A673 (cell line): ENCODE measurements around the gene KLHL26. TPM values are rescaled to one million over a fixed set of nuclear protein-coding genes. Genes with fewer than 3 reads are reported as not detected.

Source experiments
- BruUV-seq: library from RNA; stranded (reverse); fragments of 400-500 nt; replicated peaks from 2 replicates; lab custom pipeline; 2021; lab: Mats Ljungman, UMichigan
- CTCF ChIA-PET: fragments of 300-600 bp; sonication (Branson Sonifier 250); formaldehyde crosslinking; loops from one replicate; lab custom pipeline; 2022; ENCODE audit warnings: antibody characterized with exemption; lab: Charles Lee
- POLR2A ChIA-PET: fragments of 300-600 bp; sonication (Branson Sonifier 250); formaldehyde crosslinking; loops from one replicate; lab custom pipeline; 2022; ENCODE audit warnings: antibody characterized with exemption; ENCODE audit not compliant: low non-redundant PET; lab: Charles Lee
- DNase-seq: peaks from one replicate; pipeline ENCODE4 v3.0.0-alpha.2; 2015; ENCODE audit warnings: low spot score
- H3K27ac ChIP-seq: fragments of 200-600 bp; sonication (generic); 2 replicates; pipeline ENCODE4 v1.5.1; 2016; ENCODE audit warnings: mixed run types, low read depth, mild to moderate bottlenecking, mixed read lengths, antibody characterized with exemption, low read length; ENCODE audit not compliant: poor library complexity, severe bottlenecking
- H3K27me3 ChIP-seq: fragments of 200-600 bp; sonication (generic); replicated peaks from 2 replicates; pipeline ENCODE4 v1.6.1; 2017; ENCODE audit warnings: mixed run types, low read depth, mild to moderate bottlenecking, mixed read lengths, antibody characterized with exemption, low read length; ENCODE audit not compliant: insufficient read depth, poor library complexity
- H3K36me3 ChIP-seq: fragments of 200-600 bp; sonication (generic); 2 replicates; pipeline ENCODE4 v1.6.1; 2016; ENCODE audit warnings: mixed run types, mild to moderate bottlenecking, mixed read lengths, antibody characterized with exemption, low read length; ENCODE audit not compliant: insufficient read depth, poor library complexity, severe bottlenecking
- H3K4me1 ChIP-seq: fragments of 200-600 bp; sonication (generic); 2 replicates; pipeline ENCODE4 v1.6.1; 2017; ENCODE audit warnings: mixed run types, mild to moderate bottlenecking, mixed read lengths, antibody characterized with exemption, low read length; ENCODE audit not compliant: insufficient read depth, poor library complexity, severe bottlenecking
- H3K4me3 ChIP-seq: fragments of 200-600 bp; sonication (generic); 2 replicates; pipeline ENCODE4 v1.5.1; 2016; ENCODE audit warnings: low read depth, mixed run types, mild to moderate bottlenecking, mixed read lengths, low read length; ENCODE audit not compliant: poor library complexity, severe bottlenecking
- H3K9me3 ChIP-seq: fragments of 200-600 bp; sonication (generic); 2 replicates; pipeline ENCODE4 v1.6.1; 2016; ENCODE audit warnings: mixed run types, low read depth, mild to moderate bottlenecking, mixed read lengths, antibody characterized with exemption, low read length; ENCODE audit not compliant: poor library complexity, severe bottlenecking
- EZH2 ChIP-seq: fragments of 200-600 bp; sonication (generic); IDR thresholded peaks from 2 replicates; pipeline ENCODE4 v1.6.1; 2017; ENCODE audit warnings: borderline replicate concordance, low read depth, mild to moderate bottlenecking, mixed read lengths, antibody characterized with exemption, low read length; ENCODE audit not compliant: poor library complexity, severe bottlenecking
- intact Hi-C: fragments of 100-400 bp; cut with micrococcal nuclease; formaldehyde crosslinking; loops from one replicate; pipeline ENCODE4 v1.10.0; 2022; ENCODE audit not compliant: unreplicated experiment
- total RNA-seq: library from RNA; stranded (reverse); gene quantifications from 2 replicates; pipeline ENCODE4 v1.2.3, GENCODE V29; 2021
- TF ChIP-seq, protein P1 (sequence below): fragments of 300-800, 200-600 bp; sonication (generic); conservative IDR thresholded peaks from 2 replicates; pipeline ENCODE4 v1.5.1; 2017; ENCODE audit warnings: low read depth, mild to moderate bottlenecking, antibody characterized with exemption, low read length, moderate library complexity, mixed read lengths

Gene KLHL26
- total RNA-seq, 1 experiment from 2014 or later: 16.3 TPM

DNA sequence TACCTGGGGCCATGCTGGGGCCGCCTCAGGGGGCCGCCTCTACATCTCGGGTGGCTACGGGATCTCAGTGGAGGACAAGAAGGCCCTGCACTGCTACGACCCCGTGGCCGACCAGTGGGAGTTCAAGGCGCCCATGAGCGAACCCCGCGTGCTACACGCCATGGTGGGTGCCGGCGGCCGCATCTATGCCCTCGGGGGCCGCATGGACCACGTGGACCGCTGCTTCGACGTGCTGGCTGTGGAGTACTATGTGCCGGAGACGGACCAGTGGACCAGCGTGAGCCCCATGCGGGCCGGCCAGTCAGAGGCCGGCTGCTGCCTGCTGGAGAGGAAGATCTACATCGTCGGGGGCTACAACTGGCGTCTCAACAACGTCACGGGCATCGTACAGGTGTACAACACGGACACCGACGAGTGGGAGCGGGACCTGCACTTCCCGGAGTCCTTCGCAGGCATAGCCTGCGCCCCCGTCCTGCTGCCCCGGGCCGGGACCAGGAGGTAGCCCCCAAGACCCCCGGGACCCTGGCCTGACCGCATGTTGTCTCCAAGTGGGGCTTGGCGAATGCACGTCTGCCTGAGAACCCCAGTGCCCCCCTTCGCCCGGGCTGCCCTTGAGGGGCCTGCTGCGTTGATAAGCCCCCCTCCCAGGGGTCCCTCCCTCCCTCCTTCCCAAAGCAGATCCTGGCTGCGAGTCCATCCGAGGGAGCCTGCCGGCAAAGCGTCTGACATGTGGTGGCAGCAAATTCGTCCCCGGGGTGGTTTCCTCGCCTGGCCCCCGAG, 32.1 kb downstream of the KLHL26 start:
- BruUV-seq: no TSS peak
- TF ChIP-seq, protein P1, sequence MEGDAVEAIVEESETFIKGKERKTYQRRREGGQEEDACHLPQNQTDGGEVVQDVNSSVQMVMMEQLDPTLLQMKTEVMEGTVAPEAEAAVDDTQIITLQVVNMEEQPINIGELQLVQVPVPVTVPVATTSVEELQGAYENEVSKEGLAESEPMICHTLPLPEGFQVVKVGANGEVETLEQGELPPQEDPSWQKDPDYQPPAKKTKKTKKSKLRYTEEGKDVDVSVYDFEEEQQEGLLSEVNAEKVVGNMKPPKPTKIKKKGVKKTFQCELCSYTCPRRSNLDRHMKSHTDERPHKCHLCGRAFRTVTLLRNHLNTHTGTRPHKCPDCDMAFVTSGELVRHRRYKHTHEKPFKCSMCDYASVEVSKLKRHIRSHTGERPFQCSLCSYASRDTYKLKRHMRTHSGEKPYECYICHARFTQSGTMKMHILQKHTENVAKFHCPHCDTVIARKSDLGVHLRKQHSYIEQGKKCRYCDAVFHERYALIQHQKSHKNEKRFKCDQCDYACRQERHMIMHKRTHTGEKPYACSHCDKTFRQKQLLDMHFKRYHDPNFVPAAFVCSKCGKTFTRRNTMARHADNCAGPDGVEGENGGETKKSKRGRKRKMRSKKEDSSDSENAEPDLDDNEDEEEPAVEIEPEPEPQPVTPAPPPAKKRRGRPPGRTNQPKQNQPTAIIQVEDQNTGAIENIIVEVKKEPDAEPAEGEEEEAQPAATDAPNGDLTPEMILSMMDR: no peak
- TF ChIP-seq EZH2: no peak
- H3K9me3 ChIP-seq: no peaks in the 10 kb centered on the region
- intact Hi-C loops: no loop called here
- DNase-seq: no peak
- H3K36me3 ChIP-seq: peaks cover 14% of the 10 kb centered on the region
- H3K4me3 ChIP-seq: no peak overlapping the region
- no peak overlapping the region for H3K27ac ChIP-seq
- POLR2A ChIA-PET: no interaction called here
- H3K4me1 ChIP-seq: no peaks in the 10 kb centered on the region
- CTCF ChIA-PET: no interaction called here
- H3K27me3 ChIP-seq: no peaks in the 10 kb centered on the region

DNA sequence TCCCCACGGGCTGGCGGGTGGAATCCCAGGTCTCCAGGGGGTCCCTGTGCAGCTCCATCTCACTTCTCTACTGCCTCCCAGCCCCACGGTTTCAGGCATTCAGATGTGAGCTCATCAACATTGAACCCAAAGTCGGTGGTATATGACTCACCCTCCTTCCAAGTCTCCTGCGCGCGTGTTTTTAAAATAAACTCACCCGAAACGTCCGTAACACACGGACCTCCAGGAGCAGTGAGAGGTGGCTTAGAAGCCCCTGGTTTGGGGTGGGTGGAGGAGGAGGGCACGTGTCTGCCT, 32.6 kb downstream of the KLHL26 start:
- POLR2A ChIA-PET: no interaction called here
- H3K9me3 ChIP-seq: no peaks in the 10 kb centered on the region
- H3K4me3 ChIP-seq: no peak overlapping the region
- H3K36me3 ChIP-seq: peaks cover 14% of the 10 kb centered on the region
- no peaks in the 10 kb centered on the region for H3K4me1 ChIP-seq
- DNase-seq: no peak
- TF ChIP-seq, protein P1: no peak
- TF ChIP-seq EZH2: no peak
- intact Hi-C loops: no loop called here
- H3K27me3 ChIP-seq: no peaks in the 10 kb centered on the region
- CTCF ChIA-PET: no interaction called here
- H3K27ac ChIP-seq: no peak overlapping the region
- no TSS peak for BruUV-seq

DNA sequence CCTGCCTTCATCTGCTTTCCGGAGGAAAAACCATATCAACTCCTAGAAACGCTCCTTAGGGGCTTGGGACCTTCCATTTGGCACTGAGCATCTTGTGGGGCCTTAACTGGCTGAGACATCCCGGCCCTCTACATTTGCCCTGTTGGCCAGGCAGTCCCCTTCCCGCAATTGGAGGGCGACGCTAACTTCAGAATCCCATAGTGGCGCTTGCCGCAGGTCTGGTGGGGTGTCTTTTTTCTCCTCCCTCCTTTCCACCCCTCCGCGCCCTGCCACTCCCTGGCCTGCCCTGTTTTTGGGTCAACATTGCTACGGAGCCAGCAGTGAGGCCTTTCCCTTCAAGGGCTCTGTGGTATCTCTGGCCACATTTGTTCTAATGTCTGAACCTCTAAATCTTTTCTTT, 33.1 kb downstream of the KLHL26 start:
- no peak for TF ChIP-seq EZH2
- TF ChIP-seq, protein P1: no peak
- Histone ChIP-seq H3K27me3 (no peaks in the 10 kb centered on the region), H3K36me3 (peaks cover 14% of the 10 kb centered on the region), H3K27ac (no peak overlapping the region), H3K4me1 (no peaks in the 10 kb centered on the region), H3K9me3 (no peaks in the 10 kb centered on the region), H3K4me3 (no peak overlapping the region)
- ChIA-PET POLR2A (no interaction called here), CTCF (no interaction called here)
- intact Hi-C loops: no loop called here
- BruUV-seq: no TSS peak
- DNase-seq: no peak
